KG1 (cell line): ENCODE data around the gene SOCS3.
"Not testable (repeated sequence)": the region's sequence is repeated elsewhere in the genome, so short reads cannot be mapped to it uniquely, and the experiment has no call there.

Experiments
- DNase-seq: peaks from one replicate; lab custom pipeline; 2025; lab: John Stamatoyannopoulos, UW

The SOCS3 gene

GRCh38 chr17:78329263-78330059, 30.4 kb downstream of the SOCS3 start:
- DNase-seq = no peak

DNA sequence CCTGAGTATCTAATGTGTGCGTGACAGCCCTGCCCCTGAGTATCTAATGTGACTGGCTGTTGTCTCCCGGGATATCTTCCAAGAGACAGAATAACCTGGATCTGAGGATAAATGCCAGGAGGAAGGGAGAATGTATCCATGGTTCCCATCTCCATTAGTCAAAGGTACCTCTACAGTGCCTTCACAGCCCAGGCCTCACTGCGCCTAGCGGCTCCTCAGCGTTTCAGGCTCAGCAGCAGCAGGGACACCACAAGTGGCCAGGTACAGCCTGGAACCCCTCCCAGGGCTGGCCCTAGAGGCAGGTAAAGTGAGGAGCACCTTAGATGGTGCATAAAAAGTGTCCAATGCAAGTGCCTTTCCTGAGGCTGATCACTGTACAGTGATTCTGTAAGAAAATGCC, 32.0 kb downstream of the SOCS3 start:
- no peak for DNase-seq

DNA sequence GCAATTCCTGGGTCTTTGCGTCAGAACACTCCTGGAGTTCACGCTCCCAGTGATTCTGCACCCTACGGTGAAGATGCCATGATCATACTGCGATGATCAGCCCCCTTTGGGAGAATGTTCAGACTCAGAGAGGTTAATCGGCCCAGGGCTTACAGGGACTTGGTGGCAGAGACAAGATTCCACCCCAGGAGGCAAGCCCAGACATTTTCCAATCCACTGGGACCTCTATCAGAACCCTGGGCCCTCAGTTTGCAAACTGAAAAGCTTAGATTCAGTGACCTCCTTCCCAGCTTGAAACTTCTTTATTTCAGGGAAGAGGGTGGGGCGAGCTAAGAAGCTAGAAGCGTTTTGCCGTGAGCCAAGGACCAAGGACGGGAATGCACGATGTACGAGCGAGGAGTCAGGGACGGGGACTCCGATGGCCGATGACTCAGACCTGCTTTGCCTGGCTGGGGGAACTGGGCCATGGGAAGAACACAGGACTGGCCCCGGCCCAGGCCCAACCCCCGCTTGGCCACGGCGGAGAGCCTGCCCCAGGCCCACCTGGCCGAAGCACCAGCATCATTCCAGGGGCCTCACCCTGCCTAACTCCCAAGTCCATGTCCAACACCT, 34.7 kb downstream of the SOCS3 start:
- no peak for DNase-seq

GRCh38 chr17:78324391-78325075, 35.3 kb downstream of the SOCS3 start:
- peak; percentile 41 for DNase-seq

DNA sequence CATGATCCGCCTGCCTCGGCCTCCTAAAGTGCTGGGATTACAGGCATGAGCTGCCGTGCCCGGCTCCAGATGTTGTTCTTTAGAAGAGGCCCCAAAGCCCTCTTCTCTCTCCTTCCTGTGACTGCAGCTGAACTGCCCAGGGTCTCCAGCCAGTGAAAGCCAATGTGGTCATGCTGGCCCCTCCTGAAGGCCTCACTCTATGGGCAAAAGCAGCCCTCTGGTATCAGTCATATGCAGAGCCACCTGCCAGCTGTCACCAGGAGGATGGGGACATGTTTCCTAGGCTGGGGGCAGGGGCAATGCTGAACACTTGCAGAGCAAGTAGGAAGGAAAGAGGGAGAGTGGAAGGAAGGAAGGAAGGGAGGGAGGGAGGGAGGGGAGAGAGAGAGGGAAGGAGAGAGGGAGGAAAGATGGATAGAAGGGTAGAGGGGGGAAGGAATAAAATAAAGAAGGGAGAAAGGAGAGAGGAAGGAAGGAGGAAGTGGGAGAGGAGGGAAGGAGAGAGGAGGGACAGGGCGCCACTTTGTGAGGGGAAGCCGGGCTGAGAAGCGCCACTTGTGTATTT, 36.0 kb downstream of the SOCS3 start:
- no peak for DNase-seq

GRCh38 chr17:78322858-78323455, 36.9 kb downstream of the SOCS3 start:
- DNase-seq = no peak

DNA sequence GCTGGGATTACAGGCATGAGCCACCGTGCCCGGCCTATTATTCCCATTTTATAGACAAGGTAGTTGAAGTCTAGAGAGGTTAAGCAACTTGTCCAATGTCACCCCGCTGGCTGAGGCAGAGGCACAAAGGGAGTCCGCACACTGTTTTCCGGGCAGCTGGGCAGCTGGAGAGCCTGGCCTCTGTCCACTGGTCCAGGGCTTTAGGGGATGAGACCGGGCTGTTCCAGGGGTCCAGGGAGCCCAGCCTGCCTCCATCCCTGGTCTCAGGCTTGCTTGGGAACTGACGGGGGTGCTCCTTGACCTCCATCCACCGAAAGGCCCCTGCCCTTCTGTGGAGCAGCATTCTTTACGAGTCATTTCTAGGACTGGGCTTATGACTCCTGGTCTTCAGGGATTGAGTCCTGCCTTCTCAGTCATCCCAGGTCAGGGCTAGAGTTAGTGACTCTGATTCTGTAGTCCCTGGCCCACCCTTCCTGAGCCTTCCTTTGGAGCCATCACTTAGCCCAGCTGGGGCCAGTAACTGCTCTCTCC, 37.5 kb downstream of the SOCS3 start:
- DNase-seq = no peak

GRCh38 chr17:78318843-78319242, 41.0 kb downstream of the SOCS3 start:
- DNase-seq = no peak

DNA sequence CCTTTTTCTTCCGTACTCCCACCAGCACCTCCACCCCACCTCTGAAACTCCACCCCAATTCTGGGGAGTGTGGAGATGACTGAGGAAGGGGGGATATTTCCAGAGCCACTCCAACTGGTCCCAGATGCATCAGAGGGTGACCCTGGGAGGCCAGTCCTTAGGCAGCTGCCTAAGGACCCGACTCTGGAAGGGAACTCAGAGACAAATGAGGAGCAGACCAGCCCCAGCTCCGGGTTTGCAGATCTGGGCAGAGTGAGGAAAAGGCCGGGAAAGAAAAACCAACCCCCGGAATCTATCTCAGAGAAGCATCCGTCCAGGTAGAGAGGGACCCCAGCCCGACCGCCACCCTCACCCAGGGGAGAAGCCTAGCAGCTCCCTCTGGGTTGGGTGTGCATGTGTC, 41.5 kb downstream of the SOCS3 start:
- no peak for DNase-seq

DNA sequence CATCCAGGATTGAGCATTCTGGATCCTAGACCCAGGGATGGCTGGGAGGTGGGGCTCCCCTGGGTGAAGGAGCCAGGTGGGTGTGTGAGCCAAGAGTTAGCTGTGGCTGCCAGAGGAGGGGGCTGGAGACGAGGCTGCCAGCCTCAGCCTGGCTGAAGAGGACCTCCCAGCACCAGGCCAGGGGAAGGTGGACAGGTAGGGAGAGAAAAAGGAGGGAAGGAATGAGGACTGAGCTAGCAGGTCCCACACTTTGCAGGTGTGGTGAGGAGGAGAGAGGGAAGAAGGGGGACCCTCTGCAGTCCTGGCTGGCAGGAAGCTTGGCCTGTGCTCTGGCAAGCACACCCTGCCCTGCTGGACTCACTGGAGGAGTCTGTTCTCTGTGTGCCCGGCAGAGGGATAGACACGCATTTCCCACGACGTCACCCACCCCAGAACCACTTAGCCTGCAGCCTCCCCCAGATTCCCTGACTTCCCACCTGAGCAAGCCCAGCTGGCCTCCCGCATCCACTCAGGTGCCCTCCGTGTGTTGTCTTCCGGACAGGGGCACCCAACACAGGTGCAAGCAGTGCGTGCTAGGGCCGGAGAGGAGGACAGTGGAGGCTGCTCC, 42.0 kb downstream of the SOCS3 start:
- no peak for DNase-seq

- no peak for DNase-seq
Observed at GRCh38 chr17:78316867-78317789, 42.7 kb downstream of the SOCS3 start.

GRCh38 chr17:78316115-78316866, 43.6 kb downstream of the SOCS3 start:
- DNase-seq = no peak

DNA sequence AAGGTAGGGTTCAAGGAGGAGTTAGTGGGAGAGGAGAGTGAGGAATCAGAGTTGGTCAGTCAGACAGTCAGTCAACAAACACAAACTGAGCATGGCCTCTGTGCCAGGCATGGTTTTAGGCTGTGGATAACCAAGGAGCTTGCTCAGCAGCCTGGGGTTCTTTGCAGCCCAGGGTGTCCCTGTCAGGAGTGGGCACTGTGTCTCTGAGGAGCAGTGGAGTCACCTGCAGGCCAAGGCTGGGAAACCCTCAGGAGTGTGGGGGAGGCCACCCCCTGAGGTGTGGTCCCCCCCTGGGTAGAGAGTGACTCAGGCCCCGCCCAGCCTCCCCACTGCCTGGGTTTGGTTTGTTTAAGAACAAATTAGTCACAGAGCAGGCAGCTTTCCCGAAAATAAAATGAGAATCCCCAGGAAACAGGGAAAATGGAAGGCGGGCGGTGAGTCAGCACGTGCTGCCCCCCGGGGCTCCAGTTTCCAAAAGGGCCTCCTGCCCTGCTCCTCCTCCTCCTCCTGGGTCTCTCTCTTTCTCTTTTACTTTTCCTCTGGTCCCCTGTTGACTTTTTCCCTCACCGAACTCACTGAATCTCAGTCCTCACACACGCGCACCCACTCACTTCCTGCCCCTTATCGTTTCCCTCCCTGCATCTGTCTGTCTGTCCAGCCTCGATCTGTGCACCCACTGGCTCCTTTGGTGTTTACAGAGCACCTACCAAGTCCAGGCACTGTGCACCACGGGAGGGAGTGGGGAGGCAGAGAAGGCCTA, 44.3 kb downstream of the SOCS3 start:
- DNase-seq = no peak

GRCh38 chr17:78314683-78315354, 45.1 kb downstream of the SOCS3 start:
- DNase-seq = no peak

- DNase-seq = peak; percentile 8
Observed at GRCh38 chr17:78313735-78314648, 45.9 kb downstream of the SOCS3 start.

DNA sequence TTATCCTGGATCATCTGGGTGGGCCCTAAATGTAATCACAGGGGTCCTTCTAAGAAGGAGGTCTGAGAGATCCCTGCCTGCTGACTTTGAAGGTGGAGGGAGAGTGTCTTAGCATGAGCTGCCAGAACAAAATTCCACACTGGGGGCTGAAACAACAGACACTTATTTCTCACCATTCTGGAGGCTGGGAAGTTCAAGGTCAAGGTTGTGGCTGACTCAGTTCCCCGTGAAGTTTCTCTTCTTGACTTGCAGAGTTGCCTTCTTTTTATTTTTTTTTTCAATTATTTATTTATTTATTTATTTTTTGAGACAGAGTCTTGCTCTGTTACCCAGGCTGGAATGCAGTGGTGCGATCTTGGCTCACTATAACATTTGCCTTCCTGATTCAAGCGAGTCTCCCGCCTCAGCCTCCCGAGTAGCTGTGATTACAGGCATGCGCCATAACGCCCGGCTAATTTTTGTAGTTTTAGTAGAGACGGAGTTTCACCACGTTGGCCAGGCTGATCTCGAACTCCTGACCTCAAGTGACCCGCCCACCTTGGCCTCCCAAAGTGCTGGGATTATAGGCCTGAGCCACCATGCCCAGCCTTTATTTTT, 50.1 kb downstream of the SOCS3 start:
- not testable (repeated sequence) for DNase-seq
